ENCODE results near the gene RUBCNL.

RUBCNL gene

DNA sequence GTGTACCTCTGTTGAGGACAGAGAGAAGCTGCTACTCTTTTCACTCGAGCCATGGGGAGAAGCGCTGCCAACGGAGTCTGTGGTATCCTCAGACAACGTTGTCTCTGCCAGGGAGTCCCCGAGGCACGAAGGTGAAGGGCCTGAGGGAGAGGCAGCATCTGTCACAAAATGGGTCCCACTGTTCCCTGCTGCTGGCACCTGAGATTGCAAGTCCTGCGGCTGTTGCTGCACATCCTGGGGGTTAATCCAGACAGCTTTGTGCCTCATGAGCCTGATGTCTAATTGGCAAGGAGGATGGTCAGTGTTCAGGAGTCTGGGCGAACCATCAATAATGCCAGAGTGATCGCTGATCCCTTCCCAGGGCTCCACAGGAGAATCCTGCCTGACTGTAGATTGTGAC, 15.0 kb downstream of the RUBCNL start:
- DNase-seq (ENCODE audit: extremely low read depth, insufficient read length): no peak
- Histone ChIP-seq H3K4me3 (replicated peaks; ENCODE audit: low read depth, low read length) (no peak overlapping the region), H3K27me3 (replicated peaks; ENCODE audit: control insufficient read depth, insufficient read depth, low read length) (no peaks in the 10 kb centered on the region), H3K36me3 (ENCODE audit: control insufficient read depth, insufficient read depth, low read length) (peaks cover 3% of the 10 kb centered on the region)
- TF ChIP-seq, protein P1, sequence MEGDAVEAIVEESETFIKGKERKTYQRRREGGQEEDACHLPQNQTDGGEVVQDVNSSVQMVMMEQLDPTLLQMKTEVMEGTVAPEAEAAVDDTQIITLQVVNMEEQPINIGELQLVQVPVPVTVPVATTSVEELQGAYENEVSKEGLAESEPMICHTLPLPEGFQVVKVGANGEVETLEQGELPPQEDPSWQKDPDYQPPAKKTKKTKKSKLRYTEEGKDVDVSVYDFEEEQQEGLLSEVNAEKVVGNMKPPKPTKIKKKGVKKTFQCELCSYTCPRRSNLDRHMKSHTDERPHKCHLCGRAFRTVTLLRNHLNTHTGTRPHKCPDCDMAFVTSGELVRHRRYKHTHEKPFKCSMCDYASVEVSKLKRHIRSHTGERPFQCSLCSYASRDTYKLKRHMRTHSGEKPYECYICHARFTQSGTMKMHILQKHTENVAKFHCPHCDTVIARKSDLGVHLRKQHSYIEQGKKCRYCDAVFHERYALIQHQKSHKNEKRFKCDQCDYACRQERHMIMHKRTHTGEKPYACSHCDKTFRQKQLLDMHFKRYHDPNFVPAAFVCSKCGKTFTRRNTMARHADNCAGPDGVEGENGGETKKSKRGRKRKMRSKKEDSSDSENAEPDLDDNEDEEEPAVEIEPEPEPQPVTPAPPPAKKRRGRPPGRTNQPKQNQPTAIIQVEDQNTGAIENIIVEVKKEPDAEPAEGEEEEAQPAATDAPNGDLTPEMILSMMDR (IDR thresholded peaks at IDR 0.05; ENCODE audit: insufficient read depth, low read length, poor library complexity, severe bottlenecking): no peak

DNA sequence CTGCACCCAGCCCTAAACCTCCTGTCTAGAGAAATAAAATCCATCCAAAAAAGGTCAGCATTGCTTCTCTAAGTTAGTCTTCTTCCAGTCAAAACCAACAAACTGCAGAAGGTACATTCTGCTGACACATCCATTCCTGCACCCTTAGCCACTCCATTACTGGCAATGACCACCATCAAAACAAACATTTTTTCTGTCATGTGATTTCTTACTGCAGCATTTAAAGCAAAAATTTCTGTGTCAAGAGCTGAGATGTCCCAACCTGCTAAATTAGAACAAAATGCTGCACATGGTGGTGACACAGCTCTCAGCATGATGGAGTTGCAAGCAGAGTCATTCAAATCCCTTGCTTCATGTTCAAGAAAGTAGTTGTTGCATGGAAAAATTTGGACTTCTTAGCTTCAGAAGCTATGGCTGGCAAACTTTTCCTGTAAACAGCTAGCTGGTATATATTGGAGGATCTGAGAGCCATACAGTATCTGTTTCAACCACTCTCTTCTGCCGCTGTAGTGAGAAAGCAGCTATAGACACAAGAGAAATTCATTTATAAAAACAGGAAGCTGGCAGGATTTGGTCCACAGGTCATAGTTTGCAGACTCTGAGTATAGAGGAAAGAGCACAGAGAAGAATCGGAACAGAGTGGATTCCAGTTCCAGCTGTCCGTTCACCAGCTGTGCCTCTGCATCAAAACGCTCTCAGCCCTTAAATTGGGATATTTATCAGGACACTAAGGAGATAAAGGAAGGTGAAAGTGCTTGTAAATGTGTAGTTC, 17.4 kb downstream of the RUBCNL start:
- Histone ChIP-seq H3K4me3 (replicated peaks; ENCODE audit: low read depth, low read length) (no peak overlapping the region), H3K36me3 (ENCODE audit: control insufficient read depth, insufficient read depth, low read length) (peaks cover 8% of the 10 kb centered on the region)
- DNase-seq (ENCODE audit: extremely low read depth, insufficient read length): no peak

DNA sequence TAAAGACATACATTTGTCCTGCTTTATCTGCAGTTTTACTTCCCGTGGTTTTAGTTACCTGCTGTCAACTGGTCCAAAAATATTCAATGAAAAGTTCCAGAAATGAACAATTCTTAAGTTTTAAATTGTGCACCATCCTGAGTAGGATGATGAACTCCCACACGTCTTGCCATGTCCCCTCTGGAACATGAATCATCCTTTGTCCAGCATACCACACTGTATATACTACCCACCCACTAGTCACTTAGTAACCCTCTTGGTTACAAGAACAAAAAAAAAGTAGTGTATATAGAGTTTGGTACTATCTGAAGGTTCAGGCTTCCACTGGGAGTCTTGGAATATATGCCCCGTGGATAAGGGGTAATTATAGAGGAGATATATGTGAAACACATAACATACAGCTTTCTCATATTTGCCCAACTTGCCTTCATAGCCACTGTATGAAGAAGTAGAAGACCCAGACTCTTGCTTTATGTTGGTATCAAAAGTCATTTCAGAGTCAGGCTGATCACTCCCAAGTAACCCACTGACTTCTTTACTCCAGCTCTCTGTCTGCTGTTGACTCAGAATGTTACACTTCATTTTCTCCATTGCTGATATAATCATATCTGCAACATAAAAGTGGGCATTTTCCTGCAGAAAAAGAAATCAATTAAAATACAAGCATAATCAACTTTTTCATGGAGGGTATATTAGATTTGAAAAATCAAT, 19.3 kb downstream of the RUBCNL start:
- DNase-seq (ENCODE audit: extremely low read depth, insufficient read length): no peak
- Histone ChIP-seq H3K4me3 (replicated peaks; ENCODE audit: low read depth, low read length) (no peak overlapping the region), H3K36me3 (ENCODE audit: control insufficient read depth, insufficient read depth, low read length) (peaks cover 8% of the 10 kb centered on the region), H3K27me3 (replicated peaks; ENCODE audit: control insufficient read depth, insufficient read depth, low read length) (no peaks in the 10 kb centered on the region)
- TF ChIP-seq, protein P1 (IDR thresholded peaks at IDR 0.05; ENCODE audit: insufficient read depth, low read length, poor library complexity, severe bottlenecking): no peak

More for the DNA sequence above, 17.4 kb downstream of the RUBCNL start:
- TF ChIP-seq, protein P1 (IDR thresholded peaks at IDR 0.05; ENCODE audit: insufficient read depth, low read length, poor library complexity, severe bottlenecking): no peak
- no peaks in the 10 kb centered on the region for H3K27me3 ChIP-seq (replicated peaks; ENCODE audit: control insufficient read depth, insufficient read depth, low read length)

DNA sequence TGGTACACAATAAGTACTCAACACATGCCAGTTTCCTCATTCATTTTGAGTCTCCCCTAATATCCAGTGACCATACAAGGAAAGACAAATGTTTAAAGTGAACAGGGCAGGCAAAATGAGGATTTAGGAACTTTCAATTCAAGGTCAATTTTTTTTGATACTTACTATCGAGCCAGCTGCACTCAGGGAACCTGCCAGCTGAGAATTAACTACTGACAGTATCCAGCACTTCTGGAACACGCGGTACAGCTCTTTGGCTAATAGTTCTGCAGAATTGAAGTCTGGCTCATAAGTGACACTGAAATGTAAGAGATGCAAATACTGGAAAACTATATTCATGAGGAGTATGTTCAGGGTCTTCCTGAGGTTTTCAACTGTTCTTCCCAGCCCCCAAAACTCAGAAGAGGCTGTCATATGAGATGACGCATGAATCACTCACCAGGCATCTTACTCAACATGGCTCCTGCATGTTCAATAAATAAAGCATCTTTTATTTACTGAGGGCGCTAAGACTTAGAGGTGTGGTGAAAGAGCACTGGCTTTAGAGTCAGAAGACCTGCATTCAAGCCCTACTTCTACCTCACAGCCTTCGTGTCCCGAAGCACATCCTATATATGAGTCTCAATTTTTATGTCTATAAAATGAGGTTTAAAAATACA, 25.6 kb downstream of the RUBCNL start:
- DNase-seq (ENCODE audit: extremely low read depth, insufficient read length): no peak
- Histone ChIP-seq H3K27me3 (replicated peaks; ENCODE audit: control insufficient read depth, insufficient read depth, low read length) (no peaks in the 10 kb centered on the region), H3K36me3 (ENCODE audit: control insufficient read depth, insufficient read depth, low read length) (peaks cover 3% of the 10 kb centered on the region), H3K4me3 (replicated peaks; ENCODE audit: low read depth, low read length) (no peak overlapping the region)
- TF ChIP-seq, protein P1 (IDR thresholded peaks at IDR 0.05; ENCODE audit: insufficient read depth, low read length, poor library complexity, severe bottlenecking): no peak

DNA sequence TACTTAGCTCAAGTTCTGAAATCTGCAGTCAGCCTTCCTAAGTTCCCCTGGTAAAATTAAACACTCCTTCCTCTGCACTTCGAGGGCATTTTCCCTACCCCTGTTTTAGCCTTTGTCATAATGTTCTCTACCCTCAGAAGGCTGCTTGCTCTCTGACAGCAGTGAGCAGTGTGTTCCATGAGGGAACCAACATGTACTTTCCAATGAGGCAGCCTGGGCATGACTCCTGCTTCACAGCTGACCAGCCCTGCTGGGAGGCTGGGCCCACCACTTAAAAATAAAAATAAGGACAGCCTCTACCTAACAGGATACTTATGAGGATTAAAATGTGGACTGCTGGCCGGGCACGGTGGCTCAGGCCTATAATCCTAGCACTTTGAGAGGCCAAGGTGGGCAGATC, 26.4 kb downstream of the RUBCNL start:
- Histone ChIP-seq H3K4me3 (replicated peaks; ENCODE audit: low read depth, low read length) (no peak overlapping the region), H3K36me3 (ENCODE audit: control insufficient read depth, insufficient read depth, low read length) (peaks cover 3% of the 10 kb centered on the region), H3K27me3 (replicated peaks; ENCODE audit: control insufficient read depth, insufficient read depth, low read length) (no peaks in the 10 kb centered on the region)
- no peak for DNase-seq (ENCODE audit: extremely low read depth, insufficient read length)
- TF ChIP-seq, protein P1 (IDR thresholded peaks at IDR 0.05; ENCODE audit: insufficient read depth, low read length, poor library complexity, severe bottlenecking): no peak

Measured in GM06990 (cell line).